ENCODE measurements around the gene KCNRG. TPM values are rescaled to one million over a fixed set of nuclear protein-coding genes. Genes with fewer than 3 reads are reported as not detected.
"Not testable (repeated sequence)": the region's sequence is repeated elsewhere in the genome, so short reads cannot be mapped to it uniquely, and the experiment has no call there.

KCNRG gene
- total RNA-seq, 1 donor from 2014 or later: 0.21 TPM

- no peak overlapping the region for H3K27ac Mint-ChIP-seq (ENCODE audit: unreplicated experiment)
- H3K9me3 Mint-ChIP-seq (ENCODE audit: unreplicated experiment): no peaks in the 10 kb centered on the region
- peaks cover 5% of the 10 kb centered on the region for H3K36me3 Mint-ChIP-seq (ENCODE audit: unreplicated experiment)
- no peaks in the 10 kb centered on the region for H3K27me3 Mint-ChIP-seq (ENCODE audit: unreplicated experiment)
- TF ChIP-seq CTCF (IDR thresholded peaks at IDR 0.05): no peak
- H3K4me1 Mint-ChIP-seq (ENCODE audit: unreplicated experiment): peaks cover 8% of the 10 kb centered on the region
- no peak overlapping the region for H3K4me3 Mint-ChIP-seq (ENCODE audit: unreplicated experiment)
- peak; percentile 40 for DNase-seq (ENCODE audit: extremely low spot score, unreplicated experiment)
Measured at GRCh38 chr13:49977992-49978391, 37.3 kb upstream of the KCNRG start.

- no peak for TF ChIP-seq CTCF (IDR thresholded peaks at IDR 0.05)
- H3K27me3 Mint-ChIP-seq (ENCODE audit: unreplicated experiment): no peaks in the 10 kb centered on the region
- DNase-seq (ENCODE audit: extremely low spot score, unreplicated experiment): no peak
- H3K27ac Mint-ChIP-seq (ENCODE audit: unreplicated experiment): no peak overlapping the region
- peaks cover 8% of the 10 kb centered on the region for H3K4me1 Mint-ChIP-seq (ENCODE audit: unreplicated experiment)
- H3K4me3 Mint-ChIP-seq (ENCODE audit: unreplicated experiment): no peak overlapping the region
- H3K9me3 Mint-ChIP-seq (ENCODE audit: unreplicated experiment): no peaks in the 10 kb centered on the region
- H3K36me3 Mint-ChIP-seq (ENCODE audit: unreplicated experiment): peaks cover 8% of the 10 kb centered on the region
Measured at GRCh38 chr13:49980266-49980665, 35.0 kb upstream of the KCNRG start.

- H3K36me3 Mint-ChIP-seq (ENCODE audit: unreplicated experiment): peaks cover 19% of the 10 kb centered on the region
- H3K27me3 Mint-ChIP-seq (ENCODE audit: unreplicated experiment): no peaks in the 10 kb centered on the region
- DNase-seq (ENCODE audit: extremely low spot score, unreplicated experiment): no peak
- H3K4me3 Mint-ChIP-seq (ENCODE audit: unreplicated experiment): no peak overlapping the region
- no peaks in the 10 kb centered on the region for H3K9me3 Mint-ChIP-seq (ENCODE audit: unreplicated experiment)
- no peak overlapping the region for H3K27ac Mint-ChIP-seq (ENCODE audit: unreplicated experiment)
- no peak for TF ChIP-seq CTCF (IDR thresholded peaks at IDR 0.05)
- no peaks in the 10 kb centered on the region for H3K4me1 Mint-ChIP-seq (ENCODE audit: unreplicated experiment)
Measured at GRCh38 chr13:49985129-49985528, 30.1 kb upstream of the KCNRG start.

GRCh38 chr13:49986471-49986870 lies 28.8 kb upstream of the KCNRG start:
- DNase-seq (ENCODE audit: extremely low spot score, unreplicated experiment): no peak
- Mint-ChIP-seq H3K4me1 (ENCODE audit: unreplicated experiment) (no peaks in the 10 kb centered on the region), H3K4me3 (ENCODE audit: unreplicated experiment) (no peak overlapping the region), H3K36me3 (ENCODE audit: unreplicated experiment) (peaks cover 21% of the 10 kb centered on the region), H3K27ac (ENCODE audit: unreplicated experiment) (no peak overlapping the region), H3K27me3 (ENCODE audit: unreplicated experiment) (no peaks in the 10 kb centered on the region), H3K9me3 (ENCODE audit: unreplicated experiment) (no peaks in the 10 kb centered on the region)
- TF ChIP-seq CTCF (IDR thresholded peaks at IDR 0.05): no peak

GRCh38 chr13:49990612-49991011 lies 24.6 kb upstream of the KCNRG start:
- DNase-seq (ENCODE audit: extremely low spot score, unreplicated experiment); H3K4me1 Mint-ChIP-seq (ENCODE audit: unreplicated experiment); H3K4me3 Mint-ChIP-seq (ENCODE audit: unreplicated experiment); H3K27ac Mint-ChIP-seq (ENCODE audit: unreplicated experiment); H3K9me3 Mint-ChIP-seq (ENCODE audit: unreplicated experiment); H3K27me3 Mint-ChIP-seq (ENCODE audit: unreplicated experiment): not testable (repeated sequence)
- peaks cover 18% of the 10 kb centered on the region for H3K36me3 Mint-ChIP-seq (ENCODE audit: unreplicated experiment)

GRCh38 chr13:49993111-49993510 lies 22.1 kb upstream of the KCNRG start:
- no peak for TF ChIP-seq CTCF (IDR thresholded peaks at IDR 0.05)
- peaks cover 10% of the 10 kb centered on the region for H3K4me1 Mint-ChIP-seq (ENCODE audit: unreplicated experiment)
- DNase-seq (ENCODE audit: extremely low spot score, unreplicated experiment): no peak
- no peaks in the 10 kb centered on the region for H3K27me3 Mint-ChIP-seq (ENCODE audit: unreplicated experiment)
- H3K27ac Mint-ChIP-seq (ENCODE audit: unreplicated experiment): no peak overlapping the region
- no peaks in the 10 kb centered on the region for H3K9me3 Mint-ChIP-seq (ENCODE audit: unreplicated experiment)
- H3K4me3 Mint-ChIP-seq (ENCODE audit: unreplicated experiment): no peak overlapping the region
- peaks cover 18% of the 10 kb centered on the region for H3K36me3 Mint-ChIP-seq (ENCODE audit: unreplicated experiment)

Measured in osteocyte (in vitro differentiated cells).